ENCODE measurements around the gene LPIN1. TPM values are rescaled to one million over a fixed set of nuclear protein-coding genes. Genes with fewer than 3 reads are reported as not detected.

The LPIN1 gene
- total and polyA plus RNA-seq, 2 of the 13 experiments (the other 11 are each of a cell fraction or from before 2014, with no cell fraction given), result 9.7 to 19.4 TPM

DNA sequence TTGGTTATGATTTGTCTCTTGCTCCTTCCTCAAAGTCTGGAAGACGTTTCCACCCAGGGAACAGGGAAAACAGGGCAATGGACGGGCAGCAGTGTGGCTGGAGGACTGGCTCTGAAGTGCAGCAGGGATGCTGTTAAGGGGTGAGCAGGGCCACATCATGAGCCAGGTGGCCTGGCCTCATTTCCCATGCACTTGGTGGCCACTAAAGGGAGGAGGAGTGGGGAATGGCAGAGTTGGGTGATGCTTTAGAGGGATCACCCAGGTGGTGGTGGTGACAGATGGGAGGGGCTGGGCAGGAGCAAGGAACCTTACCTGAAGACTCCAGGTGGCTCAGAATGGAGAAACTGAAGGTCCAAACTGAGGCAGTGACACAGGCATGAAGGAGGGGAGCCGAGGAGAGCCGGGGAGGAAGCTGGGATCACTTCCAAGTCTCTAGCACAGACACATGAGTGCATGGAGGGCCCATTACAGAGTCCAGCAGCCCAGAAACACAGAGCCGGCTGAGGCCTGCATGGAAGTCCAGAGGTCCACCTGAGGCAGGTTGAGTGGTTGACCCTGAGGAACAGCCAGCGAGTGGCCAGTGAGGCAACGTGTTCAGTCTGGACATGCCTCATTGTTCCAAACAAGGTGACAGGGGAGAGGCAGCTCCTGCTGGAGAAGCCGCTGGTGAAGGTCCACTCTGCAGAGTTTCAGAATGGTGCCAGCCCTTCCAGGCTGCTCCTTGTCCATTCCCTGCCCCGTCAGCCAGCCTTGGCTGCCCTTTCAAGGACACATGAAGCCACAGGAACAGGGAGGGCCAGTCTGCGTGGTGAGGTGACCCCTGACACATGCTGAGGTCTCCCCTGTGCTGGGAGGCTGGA is 91.7 kb downstream of the LPIN1 start (continued):
- TF ChIP-seq, protein P1, sequence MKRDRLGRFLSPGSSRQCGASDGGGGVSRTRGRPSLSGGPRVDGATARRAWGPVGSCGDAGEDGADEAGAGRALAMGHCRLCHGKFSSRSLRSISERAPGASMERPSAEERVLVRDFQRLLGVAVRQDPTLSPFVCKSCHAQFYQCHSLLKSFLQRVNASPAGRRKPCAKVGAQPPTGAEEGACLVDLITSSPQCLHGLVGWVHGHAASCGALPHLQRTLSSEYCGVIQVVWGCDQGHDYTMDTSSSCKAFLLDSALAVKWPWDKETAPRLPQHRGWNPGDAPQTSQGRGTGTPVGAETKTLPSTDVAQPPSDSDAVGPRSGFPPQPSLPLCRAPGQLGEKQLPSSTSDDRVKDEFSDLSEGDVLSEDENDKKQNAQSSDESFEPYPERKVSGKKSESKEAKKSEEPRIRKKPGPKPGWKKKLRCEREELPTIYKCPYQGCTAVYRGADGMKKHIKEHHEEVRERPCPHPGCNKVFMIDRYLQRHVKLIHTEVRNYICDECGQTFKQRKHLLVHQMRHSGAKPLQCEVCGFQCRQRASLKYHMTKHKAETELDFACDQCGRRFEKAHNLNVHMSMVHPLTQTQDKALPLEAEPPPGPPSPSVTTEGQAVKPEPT (CRISPR knock-in tag; IDR thresholded peaks at IDR 0.05; ENCODE audit: low read depth), result 0 out of 2 replicates have a peak, but pooled peaks have one; percentile 10
- TF ChIP-seq, protein P2, sequence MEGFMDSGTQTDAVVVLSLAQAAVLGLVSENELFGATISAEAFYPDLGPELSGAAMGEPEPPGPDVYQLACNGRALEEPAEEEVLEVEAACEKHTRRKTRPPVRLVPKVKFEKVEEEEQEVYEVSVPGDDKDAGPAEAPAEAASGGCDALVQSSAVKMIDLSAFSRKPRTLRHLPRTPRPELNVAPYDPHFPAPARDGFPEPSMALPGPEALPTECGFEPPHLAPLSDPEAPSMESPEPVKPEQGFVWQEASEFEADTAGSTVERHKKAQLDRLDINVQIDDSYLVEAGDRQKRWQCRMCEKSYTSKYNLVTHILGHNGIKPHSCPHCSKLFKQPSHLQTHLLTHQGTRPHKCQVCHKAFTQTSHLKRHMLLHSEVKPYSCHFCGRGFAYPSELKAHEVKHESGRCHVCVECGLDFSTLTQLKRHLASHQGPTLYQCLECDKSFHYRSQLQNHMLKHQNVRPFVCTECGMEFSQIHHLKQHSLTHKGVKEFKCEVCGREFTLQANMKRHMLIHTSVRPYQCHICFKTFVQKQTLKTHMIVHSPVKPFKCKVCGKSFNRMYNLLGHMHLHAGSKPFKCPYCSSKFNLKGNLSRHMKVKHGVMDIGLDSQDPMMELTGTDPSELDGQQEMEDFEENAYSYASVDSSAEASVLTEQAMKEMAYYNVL (CRISPR knock-in tag; IDR thresholded peaks at IDR 0.05; ENCODE audit: borderline replicate concordance), result no peak
- TF ChIP-seq GTF2F1 (IDR thresholded peaks at IDR 0.05; ENCODE audit: low read length) (no peak), ZNF138 (CRISPR knock-in tag; IDR thresholded peaks at IDR 0.05; ENCODE audit: low read depth) (no peak), KLF13 (CRISPR knock-in tag; IDR thresholded peaks at IDR 0.05) (no peak), ZBTB25 (CRISPR knock-in tag; IDR thresholded peaks at IDR 0.05) (no peak), ZNF354B (CRISPR knock-in tag; IDR thresholded peaks at IDR 0.05) (no peak), KDM4B (CRISPR knock-in tag; IDR thresholded peaks at IDR 0.05) (no peak), ZNF761 (CRISPR knock-in tag; conservative IDR thresholded peaks at IDR 0.05) (no peak), ZSCAN21 (CRISPR knock-in tag; IDR thresholded peaks at IDR 0.05; ENCODE audit: borderline replicate concordance) (peak; percentile 3; the same call in 1 of the 2 replicates), PCBP1 (IDR thresholded peaks at IDR 0.05; ENCODE audit: borderline replicate concordance, low read depth, low read length) (no peak), ZNF747 (CRISPR knock-in tag; IDR thresholded peaks at IDR 0.05; ENCODE audit: borderline replicate concordance) (no peak), JARID2 (CRISPR knock-in tag; IDR thresholded peaks at IDR 0.05; ENCODE audit: insufficient replicate concordance) (no peak), MXD1 (CRISPR knock-in tag; IDR thresholded peaks at IDR 0.05) (no peak), KDM2A (CRISPR knock-in tag; IDR thresholded peaks at IDR 0.05; ENCODE audit: borderline replicate concordance, low read depth) (no peak), ZSCAN12 (CRISPR knock-in tag; IDR thresholded peaks at IDR 0.05) (no peak), TCF7L2 (IDR thresholded peaks at IDR 0.05; ENCODE audit: low read depth, low read length) (no peak), ATM (IDR thresholded peaks at IDR 0.05; ENCODE audit: borderline replicate concordance) (no peak)
- TF ChIP-seq, protein P3, sequence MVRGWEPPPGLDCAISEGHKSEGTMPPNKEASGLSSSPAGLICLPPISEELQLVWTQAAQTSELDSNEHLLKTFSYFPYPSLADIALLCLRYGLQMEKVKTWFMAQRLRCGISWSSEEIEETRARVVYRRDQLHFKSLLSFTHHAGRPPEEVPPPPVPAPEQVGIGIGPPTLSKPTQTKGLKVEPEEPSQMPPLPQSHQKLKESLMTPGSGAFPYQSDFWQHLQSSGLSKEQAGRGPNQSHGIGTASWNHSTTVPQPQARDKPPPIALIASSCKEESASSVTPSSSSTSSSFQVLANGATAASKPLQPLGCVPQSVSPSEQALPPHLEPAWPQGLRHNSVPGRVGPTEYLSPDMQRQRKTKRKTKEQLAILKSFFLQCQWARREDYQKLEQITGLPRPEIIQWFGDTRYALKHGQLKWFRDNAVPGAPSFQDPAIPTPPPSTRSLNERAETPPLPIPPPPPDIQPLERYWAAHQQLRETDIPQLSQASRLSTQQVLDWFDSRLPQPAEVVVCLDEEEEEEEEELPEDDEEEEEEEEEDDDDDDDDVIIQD (CRISPR knock-in tag; IDR thresholded peaks at IDR 0.05; ENCODE audit: low read depth), result no peak
- TF ChIP-seq, protein P4, sequence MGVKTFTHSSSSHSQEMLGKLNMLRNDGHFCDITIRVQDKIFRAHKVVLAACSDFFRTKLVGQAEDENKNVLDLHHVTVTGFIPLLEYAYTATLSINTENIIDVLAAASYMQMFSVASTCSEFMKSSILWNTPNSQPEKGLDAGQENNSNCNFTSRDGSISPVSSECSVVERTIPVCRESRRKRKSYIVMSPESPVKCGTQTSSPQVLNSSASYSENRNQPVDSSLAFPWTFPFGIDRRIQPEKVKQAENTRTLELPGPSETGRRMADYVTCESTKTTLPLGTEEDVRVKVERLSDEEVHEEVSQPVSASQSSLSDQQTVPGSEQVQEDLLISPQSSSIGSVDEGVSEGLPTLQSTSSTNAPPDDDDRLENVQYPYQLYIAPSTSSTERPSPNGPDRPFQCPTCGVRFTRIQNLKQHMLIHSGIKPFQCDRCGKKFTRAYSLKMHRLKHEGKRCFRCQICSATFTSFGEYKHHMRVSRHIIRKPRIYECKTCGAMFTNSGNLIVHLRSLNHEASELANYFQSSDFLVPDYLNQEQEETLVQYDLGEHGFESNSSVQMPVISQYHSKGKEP (CRISPR knock-in tag; IDR thresholded peaks at IDR 0.05), result no peak
